Uterus (tissue), 4 donors: ENCODE measurements around the gene THRB. TPM values are rescaled to one million over a fixed set of nuclear protein-coding genes. Genes with fewer than 3 reads are reported as not detected.

Source experiments
- DNase-seq, 2 donors: peaks; one replicate each; pipeline ENCODE4 v3.0.0-alpha.2; 2019 to 2020
- H3K27ac ChIP-seq, 2 donors: fragments of 200-600 bp; sonication (generic); 1 replicate in 1 of 2; 2 replicates in 1 of 2; pipeline ENCODE4 v1.5.1; 2016 to 2018
- H3K27me3 ChIP-seq, 2 donors: fragments of 200-600 bp; sonication (generic); one replicate each; pipeline ENCODE4 v1.5.1; 2018 to 2019; ENCODE audit warnings: control low read depth in 1 of 2
- H3K36me3 ChIP-seq, 2 donors: fragments of 200-600 bp; sonication (generic); one replicate each; pipeline ENCODE4 v1.5.1; 2019; ENCODE audit warnings: control low read depth in 1 of 2
- H3K4me1 ChIP-seq, 2 donors: fragments of 200-600 bp; sonication (generic); one replicate each; pipeline ENCODE4 v1.5.1; 2018 to 2019; ENCODE audit warnings: control low read depth in 1 of 2
- H3K4me3 ChIP-seq, 2 donors: fragments of 200-600 bp; sonication (generic); 1 replicate in 1 of 2; 2 replicates in 1 of 2; pipeline ENCODE4 v1.5.1; 2018 to 2019; ENCODE audit warnings: mild to moderate bottlenecking in 1 of 2
- H3K9me3 ChIP-seq, 2 donors: fragments of 200-600 bp; sonication (generic); one replicate each; pipeline ENCODE4 v1.5.1; 2019; ENCODE audit warnings: control low read depth in 1 of 2
- POLR2A ChIP-seq, 2 donors: fragments of 450-650 bp; IDR thresholded peaks; one replicate each; pipeline ENCODE4 v1.6.1; 2016; ENCODE audit warnings: antibody characterized with exemption in 2 of 2, mild to moderate bottlenecking in 1 of 2, moderate library complexity in 1 of 2
- intact Hi-C: fragments of 100-400 bp; cut with DNase I; formaldehyde crosslinking; loops from one replicate; pipeline ENCODE4 v1.15.1; 2023; ENCODE audit warnings: low total_unique reads
- total RNA-seq, 4 donors: library from RNA; depleted of rRNA in 3 of 4; stranded (reverse); fragments of >200 nt in 3 of 4; gene quantifications; one replicate each; pipeline versions ENCODE4 v1.1.0 to v1.2.4, GENCODE V29; 2014 to 2023
- TF ChIP-seq, protein P1 (sequence below), 4 experiments: fragments of 200-600 bp in 2 of 4; fragments of 450-650 bp in 2 of 4; sonication (generic) in 2 of 4; IDR thresholded peaks; one replicate each; pipeline ENCODE4 v1.5.1; 2016 to 2019; ENCODE audit warnings: antibody characterized with exemption in 4 of 4, mild to moderate bottlenecking in 2 of 4, moderate library complexity in 1 of 4
- donor health status: DM: yes; HTN: yes; CAD: no.

The THRB gene
- total RNA-seq, 4 donors from 2014 or later: 4.6 to 38.2 (median 17.3) TPM

- Histone ChIP-seq H3K27me3 (no peaks in the 10 kb centered on the region), H3K4me3 (no peak overlapping the region), H3K4me1 (no peaks in the 10 kb centered on the region), H3K36me3 (no peaks in the 10 kb centered on the region), H3K27ac (no peak overlapping the region), H3K9me3 (no peaks in the 10 kb centered on the region)
- TF ChIP-seq, protein P1, sequence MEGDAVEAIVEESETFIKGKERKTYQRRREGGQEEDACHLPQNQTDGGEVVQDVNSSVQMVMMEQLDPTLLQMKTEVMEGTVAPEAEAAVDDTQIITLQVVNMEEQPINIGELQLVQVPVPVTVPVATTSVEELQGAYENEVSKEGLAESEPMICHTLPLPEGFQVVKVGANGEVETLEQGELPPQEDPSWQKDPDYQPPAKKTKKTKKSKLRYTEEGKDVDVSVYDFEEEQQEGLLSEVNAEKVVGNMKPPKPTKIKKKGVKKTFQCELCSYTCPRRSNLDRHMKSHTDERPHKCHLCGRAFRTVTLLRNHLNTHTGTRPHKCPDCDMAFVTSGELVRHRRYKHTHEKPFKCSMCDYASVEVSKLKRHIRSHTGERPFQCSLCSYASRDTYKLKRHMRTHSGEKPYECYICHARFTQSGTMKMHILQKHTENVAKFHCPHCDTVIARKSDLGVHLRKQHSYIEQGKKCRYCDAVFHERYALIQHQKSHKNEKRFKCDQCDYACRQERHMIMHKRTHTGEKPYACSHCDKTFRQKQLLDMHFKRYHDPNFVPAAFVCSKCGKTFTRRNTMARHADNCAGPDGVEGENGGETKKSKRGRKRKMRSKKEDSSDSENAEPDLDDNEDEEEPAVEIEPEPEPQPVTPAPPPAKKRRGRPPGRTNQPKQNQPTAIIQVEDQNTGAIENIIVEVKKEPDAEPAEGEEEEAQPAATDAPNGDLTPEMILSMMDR (IDR thresholded peaks at IDR 0.05): no peak
- no peak for TF ChIP-seq POLR2A (IDR thresholded peaks at IDR 0.05)
- no peak for DNase-seq
- intact Hi-C loops: no loop called here
Measured at GRCh38 chr3:24440760-24441464, 53.7 kb downstream of the THRB start.

- Histone ChIP-seq H3K9me3 (no peaks in the 10 kb centered on the region), H3K4me1 (no peaks in the 10 kb centered on the region), H3K27me3 (no peaks in the 10 kb centered on the region), H3K4me3 (no peak overlapping the region), H3K36me3 (no peaks in the 10 kb centered on the region), H3K27ac (no peak overlapping the region)
- no peak for TF ChIP-seq POLR2A (IDR thresholded peaks at IDR 0.05)
- TF ChIP-seq, protein P1 (IDR thresholded peaks at IDR 0.05): no peak
- intact Hi-C loops: no loop called here
- DNase-seq: no peak
Measured at GRCh38 chr3:24439021-24439420, 55.6 kb downstream of the THRB start.

DNA sequence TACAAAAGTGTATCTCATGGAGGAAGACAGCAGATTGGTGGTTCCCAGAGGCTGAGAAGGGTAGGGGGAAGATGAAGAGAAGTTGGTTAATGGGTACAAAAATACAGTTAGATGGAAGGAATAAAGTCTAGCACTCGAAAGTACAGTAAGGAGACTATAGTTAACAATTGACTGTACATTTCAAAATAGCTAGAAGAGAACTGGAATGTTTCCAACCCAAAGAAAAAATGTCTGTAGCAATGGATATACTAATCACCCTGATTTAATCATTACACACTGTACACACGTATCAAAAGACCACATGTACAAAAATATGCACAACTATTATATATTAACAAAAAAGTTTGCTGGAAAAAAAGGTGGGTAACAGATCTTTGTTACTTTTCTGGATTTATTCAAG lies 57.3 kb downstream of the THRB start:
- Histone ChIP-seq H3K4me3 (no peak overlapping the region), H3K4me1 (no peaks in the 10 kb centered on the region), H3K36me3 (no peaks in the 10 kb centered on the region), H3K9me3 (no peaks in the 10 kb centered on the region), H3K27me3 (no peaks in the 10 kb centered on the region), H3K27ac (no peak overlapping the region)
- DNase-seq: no peak
- intact Hi-C loops: no loop called here
- TF ChIP-seq POLR2A (IDR thresholded peaks at IDR 0.05): no peak
- TF ChIP-seq, protein P1 (IDR thresholded peaks at IDR 0.05): no peak

DNA sequence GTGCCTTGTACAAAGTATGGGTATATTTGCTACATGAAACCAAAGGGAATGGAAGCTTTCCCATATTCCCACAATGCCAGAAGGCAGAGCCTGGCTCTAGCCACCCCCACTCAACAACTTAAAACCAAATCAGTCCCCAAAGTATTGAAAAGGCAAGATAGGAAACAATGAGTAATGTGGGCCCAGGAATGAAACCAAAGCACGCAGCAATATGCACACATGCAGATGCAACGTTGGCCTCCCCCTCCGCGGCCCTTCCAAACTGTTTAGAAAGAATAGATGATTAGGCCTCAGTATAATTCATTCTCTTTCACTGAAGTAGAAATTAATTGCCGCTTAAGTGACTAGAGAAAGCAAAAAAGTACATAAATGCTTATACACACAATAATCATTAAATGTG lies 59.1 kb downstream of the THRB start:
- intact Hi-C loops: no loop called here
- Histone ChIP-seq H3K27me3 (no peaks in the 10 kb centered on the region), H3K4me3 (no peak overlapping the region), H3K4me1 (no peaks in the 10 kb centered on the region), H3K27ac (no peak overlapping the region), H3K36me3 (no peaks in the 10 kb centered on the region), H3K9me3 (no peaks in the 10 kb centered on the region)
- TF ChIP-seq, protein P1 (IDR thresholded peaks at IDR 0.05): no peak
- no peak for TF ChIP-seq POLR2A (IDR thresholded peaks at IDR 0.05)
- no peak for DNase-seq

GRCh38 chr3:24434651-24435050 lies 60.0 kb downstream of the THRB start:
- Histone ChIP-seq H3K4me3 (no peak overlapping the region), H3K9me3 (no peaks in the 10 kb centered on the region), H3K27me3 (no peaks in the 10 kb centered on the region), H3K36me3 (no peaks in the 10 kb centered on the region), H3K4me1 (no peaks in the 10 kb centered on the region), H3K27ac (no peak overlapping the region)
- intact Hi-C loops: no loop called here
- TF ChIP-seq, protein P1 (IDR thresholded peaks at IDR 0.05): no peak
- no peak for DNase-seq
